H9 (cell line): Measurements from ENCODE around the gene IFI44L. TPM values are rescaled to one million over a fixed set of nuclear protein-coding genes. Genes with fewer than 3 reads are reported as not detected.

Source experiments
- DNase-seq: peaks from one replicate; pipeline ENCODE4 v3.0.0-alpha.2; 2017
- H2AFZ ChIP-seq: one replicate; pipeline ENCODE4 v1.6.1; 2013; ENCODE audit warnings: mild to moderate bottlenecking, low read length, control low read depth, moderate library complexity
- H2AK5ac ChIP-seq: 2 replicates; pipeline ENCODE4 v1.6.1; 2013; ENCODE audit warnings: low read length, control low read depth, mixed read lengths; ENCODE audit not compliant: insufficient read length
- H2BK120ac ChIP-seq: one replicate; pipeline ENCODE4 v1.6.1; 2013; ENCODE audit warnings: low read depth, mild to moderate bottlenecking, low read length, control low read depth, inconsistent platforms; ENCODE audit not compliant: poor library complexity, severe bottlenecking
- H2BK12ac ChIP-seq: 2 replicates; pipeline ENCODE4 v1.6.1; 2013; ENCODE audit warnings: low read length, control low read depth, mixed read lengths, low read depth; ENCODE audit not compliant: insufficient read length
- H2BK15ac ChIP-seq: 2 replicates; pipeline ENCODE4 v1.6.1; 2013; ENCODE audit warnings: low read depth, low read length, control low read depth
- H2BK20ac ChIP-seq: one replicate; pipeline ENCODE4 v1.6.1; 2013; ENCODE audit warnings: low read depth, mild to moderate bottlenecking, low read length, control low read depth, inconsistent platforms; ENCODE audit not compliant: poor library complexity, severe bottlenecking
- H2BK5ac ChIP-seq: 2 replicates; pipeline ENCODE4 v1.6.1; 2013; ENCODE audit warnings: low read length, control low read depth, mixed read lengths; ENCODE audit not compliant: insufficient read length
- H3K14ac ChIP-seq: 2 replicates; pipeline ENCODE4 v1.6.1; 2013; ENCODE audit warnings: low read length, control low read depth; ENCODE audit not compliant: insufficient read depth
- H3K18ac ChIP-seq: 2 replicates; pipeline ENCODE4 v1.6.1; 2013; ENCODE audit warnings: low read depth, mild to moderate bottlenecking, mixed read lengths, low read length, control low read depth; ENCODE audit not compliant: insufficient read length
- H3K23ac ChIP-seq: 2 replicates; pipeline ENCODE4 v1.6.1; 2013; ENCODE audit warnings: low read length, control low read depth, mixed read lengths, low read depth; ENCODE audit not compliant: insufficient read length
- H3K23me2 ChIP-seq: 2 replicates; pipeline ENCODE4 v1.6.1; 2013; ENCODE audit warnings: low read depth, mild to moderate bottlenecking, mixed read lengths, low read length, control low read depth; ENCODE audit not compliant: insufficient read length, poor library complexity, severe bottlenecking
- H3K27ac ChIP-seq: 2 replicates; pipeline ENCODE4 v1.5.1; 2013; ENCODE audit warnings: low read length, control low read depth, mixed read lengths, low read depth; ENCODE audit not compliant: insufficient read length
- H3K27me3 ChIP-seq: 2 replicates; pipeline ENCODE4 v1.6.1; 2013; ENCODE audit warnings: low read length, control low read depth, inconsistent platforms; ENCODE audit not compliant: insufficient read depth
- H3K4ac ChIP-seq: 2 replicates; pipeline ENCODE4 v1.6.1; 2013; ENCODE audit warnings: low read depth, mild to moderate bottlenecking, control low read depth, inconsistent platforms, low read length, moderate library complexity
- H3K4me1 ChIP-seq: 2 replicates; pipeline ENCODE4 v1.6.1; 2013; ENCODE audit warnings: low read length, control low read depth, inconsistent platforms; ENCODE audit not compliant: insufficient read depth
- H3K4me2 ChIP-seq: 2 replicates; pipeline ENCODE4 v1.6.1; 2013; ENCODE audit warnings: low read length, control low read depth, mixed read lengths; ENCODE audit not compliant: insufficient read length, insufficient read depth
- H3K56ac ChIP-seq: 2 replicates; pipeline ENCODE4 v1.6.1; 2013; ENCODE audit warnings: low read depth, mild to moderate bottlenecking, mixed read lengths, low read length, control low read depth; ENCODE audit not compliant: insufficient read length
- H3K79me1 ChIP-seq: 2 replicates; pipeline ENCODE4 v1.6.1; 2013; ENCODE audit warnings: low read depth, mild to moderate bottlenecking, moderate library complexity, low read length, control low read depth, inconsistent platforms; ENCODE audit not compliant: insufficient read depth, poor library complexity, severe bottlenecking
- H3K79me2 ChIP-seq: 2 replicates; pipeline ENCODE4 v1.6.1; 2013; ENCODE audit warnings: low read length, control low read depth, inconsistent platforms; ENCODE audit not compliant: insufficient read depth
- H3K9ac ChIP-seq: 2 replicates; pipeline ENCODE4 v1.6.1; 2013; ENCODE audit warnings: low read length, control low read depth, mixed read lengths; ENCODE audit not compliant: insufficient read length; ENCODE audit errors: extremely low read depth
- H3K9me3 ChIP-seq: one replicate; pipeline ENCODE4 v1.6.1; 2013; ENCODE audit warnings: low read depth, low read length, inconsistent platforms; ENCODE audit not compliant: control insufficient read depth
- H3T11ph ChIP-seq: one replicate; pipeline ENCODE4 v1.6.1; 2013; ENCODE audit warnings: mild to moderate bottlenecking, low read length, control low read depth, inconsistent platforms
- H4K20me1 ChIP-seq: one replicate; pipeline ENCODE4 v1.6.1; 2013; ENCODE audit not compliant: control insufficient read depth, insufficient read length, insufficient read depth
- H4K5ac ChIP-seq: 2 replicates; pipeline ENCODE4 v1.6.1; 2013; ENCODE audit warnings: low read depth, mild to moderate bottlenecking, mixed read lengths, low read length, control low read depth; ENCODE audit not compliant: insufficient read length
- H4K8ac ChIP-seq: replicated peaks from 2 replicates; pipeline ENCODE4 v1.6.1; 2013; ENCODE audit warnings: low read length, control low read depth, mixed read lengths, low read depth; ENCODE audit not compliant: insufficient read length
- H4K91ac ChIP-seq: 2 replicates; pipeline ENCODE4 v1.6.1; 2013; ENCODE audit warnings: low read depth, mild to moderate bottlenecking, moderate library complexity, mixed read lengths, low read length, control low read depth; ENCODE audit not compliant: insufficient read length
- H3K27ac Mint-ChIP-seq, 3 experiments: 2 replicates in 2 of 3; 3 replicates in 1 of 3; pipeline ENCODE4 v1.8.0; 2020 to 2021; ENCODE audit warnings: mixed read lengths in 3 of 3, mild to moderate bottlenecking in 1 of 3, moderate library complexity in 1 of 3
- H3K27me3 Mint-ChIP-seq: 2 replicates; pipeline ENCODE4 v1.8.0; 2021; ENCODE audit warnings: low read depth, mild to moderate bottlenecking, moderate library complexity, mixed read lengths
- H3K36me3 Mint-ChIP-seq, 3 experiments: 2 replicates in 2 of 3; 3 replicates in 1 of 3; pipeline ENCODE4 v1.8.0; 2020 to 2021; ENCODE audit warnings: low read depth in 3 of 3, mixed read lengths in 3 of 3; ENCODE audit not compliant: insufficient read depth in 1 of 3
- H3K4me1 Mint-ChIP-seq, 2 experiments: 2 replicates each; pipeline ENCODE4 v1.8.0; 2020; ENCODE audit warnings: mixed read lengths in 2 of 2
- H3K4me3 Mint-ChIP-seq, 2 experiments: 2 replicates in 1 of 2; 3 replicates in 1 of 2; pipeline ENCODE4 v1.8.0; 2020 to 2021; ENCODE audit warnings: mild to moderate bottlenecking in 2 of 2, mixed read lengths in 2 of 2, moderate library complexity in 1 of 2
- H3K9me3 Mint-ChIP-seq, 2 experiments: 2 replicates in 1 of 2; 3 replicates in 1 of 2; pipeline ENCODE4 v1.8.0; 2020; ENCODE audit warnings: mild to moderate bottlenecking in 2 of 2, mixed read lengths in 2 of 2, moderate library complexity in 1 of 2
- WGBS: extraction: QIAGEN DNeasy Blood & Tissue Kit; methylation state at CpG from one replicate; pipeline ENCODE4 v1.1.7; 2013; ENCODE audit warnings: missing lambda C conversion rate, low lambda C conversion rate, mixed read lengths; ENCODE audit not compliant: insufficient read length; ENCODE audit errors: extremely low coverage; 5-methylcytosine and 5-hydroxymethylcytosine counted together
- total RNA-seq: library from RNA; stranded (reverse); gene quantifications from 2 replicates; pipeline ENCODE4 v1.2.1, GENCODE V29; 2021
- TF ChIP-seq, protein P1 (sequence below): fragments of 200-600 bp; sonication (generic); conservative IDR thresholded peaks from 3 replicates; pipeline ENCODE4 v1.8.0; 2021; ENCODE audit warnings: antibody characterized with exemption, mild to moderate bottlenecking

IFI44L gene
- total RNA-seq, 1 experiment from 2014 or later, result not detected

DNA sequence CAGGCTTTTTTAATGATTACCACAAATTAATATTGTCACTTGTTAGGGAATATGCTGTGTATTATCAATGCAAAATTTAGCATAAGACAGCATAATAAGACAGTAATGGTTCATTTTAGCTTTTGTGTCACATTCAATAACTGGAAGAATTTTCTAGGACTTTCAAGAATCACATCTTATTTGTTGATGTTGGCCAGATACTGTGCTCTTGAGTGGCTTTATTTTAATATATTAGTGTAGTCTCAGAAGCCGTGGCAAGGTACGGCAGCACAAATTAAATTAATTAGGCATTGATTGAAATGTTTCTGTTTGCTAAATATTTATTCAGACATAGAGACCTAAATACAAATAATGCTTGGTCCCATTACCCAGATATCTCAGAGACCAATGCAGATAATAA, 10.4 kb downstream of the IFI44L start:
- no peaks in the 10 kb centered on the region for H3K4me1 Mint-ChIP-seq
- H3K9ac ChIP-seq, result no peak overlapping the region
- H4K8ac ChIP-seq, result no peak overlapping the region
- no peaks in the 10 kb centered on the region for H3K79me1 ChIP-seq
- no peaks in the 10 kb centered on the region for H3K9me3 Mint-ChIP-seq
- no peak overlapping the region for H3K56ac ChIP-seq
- H4K91ac ChIP-seq, result no peak overlapping the region
- no peak for DNase-seq
- no peak overlapping the region for H2BK20ac ChIP-seq
- H3K27ac Mint-ChIP-seq, result no peak overlapping the region
- H2BK12ac ChIP-seq, result no peak overlapping the region
- no peak overlapping the region for H4K5ac ChIP-seq
- no CpG with 5 or more reads among the region's 2 CpGs for WGBS
- no peak overlapping the region for H2AFZ ChIP-seq
- TF ChIP-seq, protein P1, sequence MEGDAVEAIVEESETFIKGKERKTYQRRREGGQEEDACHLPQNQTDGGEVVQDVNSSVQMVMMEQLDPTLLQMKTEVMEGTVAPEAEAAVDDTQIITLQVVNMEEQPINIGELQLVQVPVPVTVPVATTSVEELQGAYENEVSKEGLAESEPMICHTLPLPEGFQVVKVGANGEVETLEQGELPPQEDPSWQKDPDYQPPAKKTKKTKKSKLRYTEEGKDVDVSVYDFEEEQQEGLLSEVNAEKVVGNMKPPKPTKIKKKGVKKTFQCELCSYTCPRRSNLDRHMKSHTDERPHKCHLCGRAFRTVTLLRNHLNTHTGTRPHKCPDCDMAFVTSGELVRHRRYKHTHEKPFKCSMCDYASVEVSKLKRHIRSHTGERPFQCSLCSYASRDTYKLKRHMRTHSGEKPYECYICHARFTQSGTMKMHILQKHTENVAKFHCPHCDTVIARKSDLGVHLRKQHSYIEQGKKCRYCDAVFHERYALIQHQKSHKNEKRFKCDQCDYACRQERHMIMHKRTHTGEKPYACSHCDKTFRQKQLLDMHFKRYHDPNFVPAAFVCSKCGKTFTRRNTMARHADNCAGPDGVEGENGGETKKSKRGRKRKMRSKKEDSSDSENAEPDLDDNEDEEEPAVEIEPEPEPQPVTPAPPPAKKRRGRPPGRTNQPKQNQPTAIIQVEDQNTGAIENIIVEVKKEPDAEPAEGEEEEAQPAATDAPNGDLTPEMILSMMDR, result no peak
- no peaks in the 10 kb centered on the region for H3K27me3 ChIP-seq
- H3K23me2 ChIP-seq, result peaks cover 4% of the 10 kb centered on the region
- no peak overlapping the region for H2BK120ac ChIP-seq
- H4K20me1 ChIP-seq, result no peaks in the 10 kb centered on the region
- no peak overlapping the region for H3K23ac ChIP-seq
- no peak overlapping the region for H3K4me3 Mint-ChIP-seq
- H3K79me2 ChIP-seq, result no peaks in the 10 kb centered on the region
- H3K9me3 ChIP-seq, result no peaks in the 10 kb centered on the region
- no peak overlapping the region for H3K18ac ChIP-seq
- 0 out of 2 replicates have a peak, but pooled peaks cover 5% of the 10 kb centered on the region for H3K27me3 Mint-ChIP-seq
- no peak overlapping the region for H3K4me2 ChIP-seq
- no peak overlapping the region for H2AK5ac ChIP-seq
- H3K14ac ChIP-seq, result no peak overlapping the region
- no peaks in the 10 kb centered on the region for H3K36me3 Mint-ChIP-seq
- no peak overlapping the region for H3T11ph ChIP-seq
- H3K4ac ChIP-seq, result no peak overlapping the region
- no peaks in the 10 kb centered on the region for H3K4me1 ChIP-seq
- no peak overlapping the region for H2BK15ac ChIP-seq
- H2BK5ac ChIP-seq, result no peak overlapping the region
- no peak overlapping the region for H3K27ac ChIP-seq
